Ascending aorta (tissue), 2 donors: ENCODE data around the gene CDC5L. TPM values are rescaled to one million over a fixed set of nuclear protein-coding genes. Genes with fewer than 3 reads are reported as not detected.

Experiments
- DNase-seq, 2 donors: peaks; one replicate each; pipeline ENCODE4 v3.0.0-alpha.2; 2019; ENCODE audit warnings: low spot score in 2 of 2
- H3K27ac ChIP-seq, 2 donors: fragments of 200-600 bp; sonication (generic); one replicate each; pipeline ENCODE4 v1.5.1; 2016 to 2017; ENCODE audit warnings: mild to moderate bottlenecking in 1 of 2
- H3K27me3 ChIP-seq: fragments of 200-600 bp; sonication (generic); one replicate; pipeline ENCODE4 v1.5.1; 2017
- H3K36me3 ChIP-seq, 2 donors: fragments of 200-600 bp; sonication (generic); one replicate each; pipeline ENCODE4 v1.5.1; 2016
- H3K4me1 ChIP-seq, 2 donors: fragments of 200-600 bp; sonication (generic); one replicate each; pipeline ENCODE4 v1.5.1; 2016 to 2017; ENCODE audit warnings: mild to moderate bottlenecking in 1 of 2
- H3K4me3 ChIP-seq, 2 donors: fragments of 200-600 bp; sonication (generic); one replicate each; pipeline ENCODE4 v1.5.1; 2016 to 2017; ENCODE audit warnings: mild to moderate bottlenecking in 1 of 2
- H3K9me3 ChIP-seq, 2 donors: fragments of 200-600 bp; sonication (generic); one replicate each; pipeline ENCODE4 v1.5.1; 2016
- CTCF ChIP-seq, 3 experiments: fragments of 200-600 bp in 2 of 3; fragments of 450-650 bp in 1 of 3; sonication (generic) in 2 of 3; IDR thresholded peaks; one replicate each; pipeline ENCODE4 v1.5.1; 2016 to 2019; ENCODE audit warnings: antibody characterized with exemption in 3 of 3, mild to moderate bottlenecking in 1 of 3, moderate library complexity in 1 of 3
- intact Hi-C: fragments of 100-400 bp; cut with DNase I; formaldehyde crosslinking; loops from one replicate; pipeline ENCODE4 v1.15.1; 2023
- total RNA-seq: library from RNA; depleted of rRNA; stranded (reverse); fragments of >200 nt; gene quantifications from one replicate; pipeline ENCODE4 v1.1.0, GENCODE V29; 2016

The CDC5L gene
- total RNA-seq, 1 donor from 2014 or later: 10.9 TPM

- no peak overlapping the region for H3K4me3 ChIP-seq
- no peak for TF ChIP-seq CTCF (IDR thresholded peaks at IDR 0.05)
- no peaks in the 10 kb centered on the region for H3K9me3 ChIP-seq
- H3K27me3 ChIP-seq: no peaks in the 10 kb centered on the region
- intact Hi-C loops: no loop called here
- no peaks in the 10 kb centered on the region for H3K4me1 ChIP-seq
- DNase-seq: no peak
- no peaks in the 10 kb centered on the region for H3K36me3 ChIP-seq
- no peak overlapping the region for H3K27ac ChIP-seq
Observed at GRCh38 chr6:44499609-44500008, 112.1 kb downstream of the CDC5L start.

Other genes starting within 250 kb of the CDC5L start
- 0.43 TPM for gene CAPN11, start 228.9 kb upstream of the CDC5L start, total RNA-seq
- 13.9 TPM for gene MYMX, start 170.8 kb upstream of the CDC5L start, total RNA-seq
- 224 TPM for gene SLC29A1, start 164.1 kb upstream of the CDC5L start, total RNA-seq
- gene HSP90AB1, start 140.6 kb upstream of the CDC5L start, total RNA-seq: 354 TPM
- 9.9 TPM for gene SLC35B2, start 130.2 kb upstream of the CDC5L start, total RNA-seq
- 1.9 TPM for gene NFKBIE, start 122.2 kb upstream of the CDC5L start, total RNA-seq
- not detected for gene TMEM151B, start 117.3 kb upstream of the CDC5L start, total RNA-seq
- 4.5 TPM for gene AARS2, start 74.4 kb upstream of the CDC5L start, total RNA-seq
- not detected for gene SPATS1, start 45.1 kb upstream of the CDC5L start, total RNA-seq